HG02623 (cell line): ENCODE data around the gene TMEM273.

ENCODE experiments used
- ATAC-seq: cut with Tn5 transposase; IDR thresholded peaks from one replicate; pipeline ENCODE4 v1.9.1; 2021; ENCODE audit warnings: moderate library complexity; ENCODE audit not compliant: unreplicated experiment

TMEM273 gene

GRCh38 chr10:49187950-49188761, at the start of gene TMEM273:
TSS of gene TMEM273 (minus strand) at chr10:49188391. CDS start at chr10:49188336, 55 bp downstream.
- ATAC-seq, result peak; percentile 78

GRCh38 chr10:49237985-49238384, 49.8 kb upstream of the TMEM273 start:
- ATAC-seq, result no peak

- ATAC-seq, result no peak
Measured at GRCh38 chr10:49235392-49235791, 47.2 kb upstream of the TMEM273 start.

GRCh38 chr10:49231086-49231820, 43.1 kb upstream of the TMEM273 start:
- ATAC-seq, result no peak

- no peak for ATAC-seq
Measured at GRCh38 chr10:49230004-49230403, 41.8 kb upstream of the TMEM273 start.

- ATAC-seq, result no peak
Measured at GRCh38 chr10:49228677-49229076, 40.5 kb upstream of the TMEM273 start.

GRCh38 chr10:49227406-49227805, 39.2 kb upstream of the TMEM273 start:
- ATAC-seq, result no peak

- ATAC-seq, result no peak
Measured at GRCh38 chr10:49226594-49226993, 38.4 kb upstream of the TMEM273 start.

- ATAC-seq, result no peak
Measured at GRCh38 chr10:49225218-49225876, 37.2 kb upstream of the TMEM273 start.

- ATAC-seq, result no peak
Measured at GRCh38 chr10:49223205-49223604, 35.0 kb upstream of the TMEM273 start.

GRCh38 chr10:49222170-49222569, 34.0 kb upstream of the TMEM273 start:
- no peak for ATAC-seq

- ATAC-seq, result no peak
Measured at GRCh38 chr10:49220679-49221078, 32.5 kb upstream of the TMEM273 start.

- no peak for ATAC-seq
Measured at GRCh38 chr10:49220031-49220430, 31.8 kb upstream of the TMEM273 start.

GRCh38 chr10:49219248-49219647, 31.1 kb upstream of the TMEM273 start:
- no peak for ATAC-seq

GRCh38 chr10:49218480-49218879, 30.3 kb upstream of the TMEM273 start:
- ATAC-seq, result no peak

GRCh38 chr10:49217645-49218044, 29.5 kb upstream of the TMEM273 start:
- no peak for ATAC-seq

GRCh38 chr10:49213211-49213610, 25.0 kb upstream of the TMEM273 start:
- no peak for ATAC-seq

GRCh38 chr10:49212783-49213182, 24.6 kb upstream of the TMEM273 start:
- no peak for ATAC-seq

GRCh38 chr10:49212076-49212475, 23.9 kb upstream of the TMEM273 start:
- ATAC-seq, result no peak

GRCh38 chr10:49208996-49209395, 20.8 kb upstream of the TMEM273 start:
- ATAC-seq, result no peak

GRCh38 chr10:49207936-49208487, 19.8 kb upstream of the TMEM273 start:
- ATAC-seq, result no peak
